SK-N-SH treated with all-trans-retinoic acid at 6 μM for 48 hours (cell line): ENCODE results near the gene HECA.

Experiments used
- ATAC-seq: fragments of 200-7000 bp; cut with Tn5 transposase; 3 replicates; pipeline ENCODE4 v1.9.1; 2020; ENCODE audit warnings: mild to moderate bottlenecking, moderate library complexity
- BACH2 ChIP-seq: fragments of 250-450 bp; sonication (Bioruptor Pico); IDR thresholded peaks from 2 replicates; pipeline ENCODE4 v1.9.0; 2021; ENCODE audit warnings: mild to moderate bottlenecking, borderline replicate concordance
- CSDC2 ChIP-seq: fragments of 250-450 bp; sonication (Bioruptor Pico); IDR thresholded peaks from 2 replicates; pipeline ENCODE4 v1.5.0; 2020; ENCODE audit warnings: mild to moderate bottlenecking, moderate library complexity
- POU6F1 ChIP-seq: fragments of 250-450 bp; sonication (Bioruptor Pico); IDR thresholded peaks from 2 replicates; pipeline ENCODE4 v1.8.0; 2021; ENCODE audit warnings: low read depth, mild to moderate bottlenecking, moderate library complexity, borderline replicate concordance
- PPARA ChIP-seq: fragments of 250-450 bp; sonication (Bioruptor Pico); IDR thresholded peaks from 2 replicates; pipeline ENCODE4 v1.5.0; 2020; ENCODE audit warnings: mild to moderate bottlenecking, borderline replicate concordance
- RARB ChIP-seq: fragments of 250-450 bp; sonication (Bioruptor Pico); IDR thresholded peaks from 2 replicates; pipeline ENCODE4 v1.8.0; 2021; ENCODE audit warnings: mild to moderate bottlenecking, moderate library complexity
- TCF4 ChIP-seq: fragments of 250-450 bp; sonication (Bioruptor Pico); IDR thresholded peaks from 2 replicates; pipeline ENCODE4 v1.8.0; 2021; ENCODE audit warnings: mild to moderate bottlenecking, moderate library complexity, borderline replicate concordance
- TOX ChIP-seq: fragments of 250-450 bp; sonication (Bioruptor Pico); IDR thresholded peaks from 2 replicates; pipeline ENCODE4 v1.8.0; 2021; ENCODE audit warnings: mild to moderate bottlenecking, moderate library complexity, borderline replicate concordance
- ZC3H10 ChIP-seq: fragments of 250-450 bp; sonication (Bioruptor Pico); IDR thresholded peaks from 2 replicates; pipeline ENCODE4 v1.5.1; 2021; ENCODE audit warnings: mild to moderate bottlenecking, moderate library complexity
- ZNF565 ChIP-seq: fragments of 450-650 bp; formaldehyde crosslinking; conservative IDR thresholded peaks from 2 replicates; pipeline ENCODE4 v1.5.0; 2020; ENCODE audit warnings: low read depth, mild to moderate bottlenecking, moderate library complexity
- ZNF70 ChIP-seq: fragments of 450-650 bp; formaldehyde crosslinking; IDR thresholded peaks from 2 replicates; pipeline ENCODE4 v1.5.0; 2020; ENCODE audit warnings: mild to moderate bottlenecking, moderate library complexity
- TF ChIP-seq, protein P1 (sequence below): fragments of 250-450 bp; sonication (Bioruptor Pico); IDR thresholded peaks from 2 replicates; pipeline ENCODE4 v1.5.0; 2020; ENCODE audit warnings: mild to moderate bottlenecking, moderate library complexity
- TF ChIP-seq, protein P2 (sequence below): fragments of 250-450 bp; sonication (Bioruptor Pico); IDR thresholded peaks from 2 replicates; pipeline ENCODE4 v1.5.1; 2020; ENCODE audit warnings: low read depth, mild to moderate bottlenecking, moderate library complexity
- TF ChIP-seq, protein P3 (sequence below): fragments of 250-450 bp; sonication (Bioruptor Pico); IDR thresholded peaks from 2 replicates; pipeline ENCODE4 v1.8.0; 2020; ENCODE audit warnings: mild to moderate bottlenecking, moderate library complexity, borderline replicate concordance

HECA gene

DNA sequence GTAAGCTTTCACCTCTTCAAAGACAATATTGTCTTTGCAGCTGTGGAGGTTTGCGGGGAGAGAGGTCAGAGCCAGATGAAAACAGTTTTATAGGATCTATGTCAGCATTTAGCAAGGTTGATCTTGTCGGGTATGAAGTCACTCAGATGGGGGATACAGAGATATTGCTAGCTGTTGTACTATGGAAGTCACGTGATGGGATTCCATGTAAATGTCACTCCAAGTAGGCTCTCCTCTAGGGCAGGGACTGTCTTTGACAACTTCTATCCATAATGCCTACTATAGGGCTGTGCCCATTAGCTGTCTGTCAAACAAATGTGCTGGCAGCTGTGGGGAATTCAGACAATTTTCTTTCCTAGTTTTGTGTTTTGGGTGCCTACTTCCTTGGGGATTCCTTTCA lies 54.8 kb downstream of the HECA start:
- TF ChIP-seq CSDC2 (CRISPR knock-in tag) = no peak
- TF ChIP-seq TOX (CRISPR knock-in tag) = no peak
- TF ChIP-seq, protein P1, sequence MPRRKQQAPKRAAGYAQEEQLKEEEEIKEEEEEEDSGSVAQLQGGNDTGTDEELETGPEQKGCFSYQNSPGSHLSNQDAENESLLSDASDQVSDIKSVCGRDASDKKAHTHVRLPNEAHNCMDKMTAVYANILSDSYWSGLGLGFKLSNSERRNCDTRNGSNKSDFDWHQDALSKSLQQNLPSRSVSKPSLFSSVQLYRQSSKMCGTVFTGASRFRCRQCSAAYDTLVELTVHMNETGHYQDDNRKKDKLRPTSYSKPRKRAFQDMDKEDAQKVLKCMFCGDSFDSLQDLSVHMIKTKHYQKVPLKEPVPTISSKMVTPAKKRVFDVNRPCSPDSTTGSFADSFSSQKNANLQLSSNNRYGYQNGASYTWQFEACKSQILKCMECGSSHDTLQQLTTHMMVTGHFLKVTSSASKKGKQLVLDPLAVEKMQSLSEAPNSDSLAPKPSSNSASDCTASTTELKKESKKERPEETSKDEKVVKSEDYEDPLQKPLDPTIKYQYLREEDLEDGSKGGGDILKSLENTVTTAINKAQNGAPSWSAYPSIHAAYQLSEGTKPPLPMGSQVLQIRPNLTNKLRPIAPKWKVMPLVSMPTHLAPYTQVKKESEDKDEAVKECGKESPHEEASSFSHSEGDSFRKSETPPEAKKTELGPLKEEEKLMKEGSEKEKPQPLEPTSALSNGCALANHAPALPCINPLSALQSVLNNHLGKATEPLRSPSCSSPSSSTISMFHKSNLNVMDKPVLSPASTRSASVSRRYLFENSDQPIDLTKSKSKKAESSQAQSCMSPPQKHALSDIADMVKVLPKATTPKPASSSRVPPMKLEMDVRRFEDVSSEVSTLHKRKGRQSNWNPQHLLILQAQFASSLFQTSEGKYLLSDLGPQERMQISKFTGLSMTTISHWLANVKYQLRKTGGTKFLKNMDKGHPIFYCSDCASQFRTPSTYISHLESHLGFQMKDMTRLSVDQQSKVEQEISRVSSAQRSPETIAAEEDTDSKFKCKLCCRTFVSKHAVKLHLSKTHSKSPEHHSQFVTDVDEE (CRISPR knock-in tag) = no peak
- TF ChIP-seq, protein P2, sequence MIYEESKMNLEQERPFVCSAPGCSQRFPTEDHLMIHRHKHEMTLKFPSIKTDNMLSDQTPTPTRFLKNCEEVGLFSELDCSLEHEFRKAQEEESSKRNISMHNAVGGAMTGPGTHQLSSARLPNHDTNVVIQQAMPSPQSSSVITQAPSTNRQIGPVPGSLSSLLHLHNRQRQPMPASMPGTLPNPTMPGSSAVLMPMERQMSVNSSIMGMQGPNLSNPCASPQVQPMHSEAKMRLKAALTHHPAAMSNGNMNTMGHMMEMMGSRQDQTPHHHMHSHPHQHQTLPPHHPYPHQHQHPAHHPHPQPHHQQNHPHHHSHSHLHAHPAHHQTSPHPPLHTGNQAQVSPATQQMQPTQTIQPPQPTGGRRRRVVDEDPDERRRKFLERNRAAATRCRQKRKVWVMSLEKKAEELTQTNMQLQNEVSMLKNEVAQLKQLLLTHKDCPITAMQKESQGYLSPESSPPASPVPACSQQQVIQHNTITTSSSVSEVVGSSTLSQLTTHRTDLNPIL (CRISPR knock-in tag) = no peak
- no peak for TF ChIP-seq ZNF565 (CRISPR knock-in tag)
- TF ChIP-seq POU6F1 (CRISPR knock-in tag) = no peak
- no peak for TF ChIP-seq BACH2 (CRISPR knock-in tag)
- TF ChIP-seq RARB (CRISPR knock-in tag) = no peak
- TF ChIP-seq, protein P3, sequence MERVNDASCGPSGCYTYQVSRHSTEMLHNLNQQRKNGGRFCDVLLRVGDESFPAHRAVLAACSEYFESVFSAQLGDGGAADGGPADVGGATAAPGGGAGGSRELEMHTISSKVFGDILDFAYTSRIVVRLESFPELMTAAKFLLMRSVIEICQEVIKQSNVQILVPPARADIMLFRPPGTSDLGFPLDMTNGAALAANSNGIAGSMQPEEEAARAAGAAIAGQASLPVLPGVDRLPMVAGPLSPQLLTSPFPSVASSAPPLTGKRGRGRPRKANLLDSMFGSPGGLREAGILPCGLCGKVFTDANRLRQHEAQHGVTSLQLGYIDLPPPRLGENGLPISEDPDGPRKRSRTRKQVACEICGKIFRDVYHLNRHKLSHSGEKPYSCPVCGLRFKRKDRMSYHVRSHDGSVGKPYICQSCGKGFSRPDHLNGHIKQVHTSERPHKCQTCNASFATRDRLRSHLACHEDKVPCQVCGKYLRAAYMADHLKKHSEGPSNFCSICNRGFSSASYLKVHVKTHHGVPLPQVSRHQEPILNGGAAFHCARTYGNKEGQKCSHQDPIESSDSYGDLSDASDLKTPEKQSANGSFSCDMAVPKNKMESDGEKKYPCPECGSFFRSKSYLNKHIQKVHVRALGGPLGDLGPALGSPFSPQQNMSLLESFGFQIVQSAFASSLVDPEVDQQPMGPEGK (CRISPR knock-in tag) = no peak
- no peak for ATAC-seq

GRCh38 chr6:139194740-139195139 lies 59.9 kb downstream of the HECA start:
- TF ChIP-seq POU6F1 (CRISPR knock-in tag) (no peak), PPARA (no peak)

GRCh38 chr6:139198529-139199288 lies 63.8 kb downstream of the HECA start:
- TF ChIP-seq TCF4 (CRISPR knock-in tag) (no peak), ZC3H10 (CRISPR knock-in tag) (no peak), POU6F1 (CRISPR knock-in tag) (no peak), ZNF70 (no peak)
- TF ChIP-seq, protein P2 (CRISPR knock-in tag) = no peak
- TF ChIP-seq, protein P1 (CRISPR knock-in tag) = no peak
- no peak for ATAC-seq

More at GRCh38 chr6:139194740-139195139, 59.9 kb downstream of the HECA start:
- ATAC-seq = no peak
